Measurements from ENCODE around the gene OR5B21.

Gene OR5B21

DNA sequence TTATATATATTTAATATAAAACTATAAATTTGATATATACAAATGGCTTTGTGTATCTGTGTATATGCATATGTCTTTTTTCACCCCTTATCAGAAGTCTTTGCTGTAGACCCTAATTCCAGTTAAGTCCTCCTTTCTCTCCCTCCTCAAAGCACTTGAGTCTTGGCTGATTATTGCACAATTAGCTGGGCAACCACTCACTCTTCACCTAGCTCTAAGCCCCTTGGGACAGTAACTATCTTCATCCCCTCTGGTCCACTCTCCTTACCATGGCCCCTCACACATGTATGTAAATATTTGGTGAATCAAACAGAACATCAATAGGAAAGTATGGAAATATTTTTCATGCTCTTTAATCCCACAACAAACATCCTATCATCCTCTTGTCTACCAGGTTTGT, 909 bp upstream of the OR5B21 start:
- TF ChIP-seq PATZ1 (CRISPR knock-in tag; IDR thresholded peaks at IDR 0.05; ENCODE audit: borderline replicate concordance) (no peak), TCF4 (CRISPR knock-in tag; IDR thresholded peaks at IDR 0.05; ENCODE audit: borderline replicate concordance) (no peak), OSR1 (CRISPR knock-in tag; IDR thresholded peaks at IDR 0.05) (no peak), ESRRG (CRISPR knock-in tag; IDR thresholded peaks at IDR 0.05) (no peak), ARNTL (CRISPR knock-in tag; IDR thresholded peaks at IDR 0.05; ENCODE audit: borderline replicate concordance, low read depth) (no peak), SNAI2 (CRISPR knock-in tag; IDR thresholded peaks at IDR 0.05) (no peak), ZNF8 (CRISPR knock-in tag; IDR thresholded peaks at IDR 0.05) (no peak), PPARA (CRISPR knock-in tag; IDR thresholded peaks at IDR 0.05; ENCODE audit: borderline replicate concordance) (no peak), BACH2 (CRISPR knock-in tag; IDR thresholded peaks at IDR 0.05; ENCODE audit: borderline replicate concordance) (no peak), TOX (CRISPR knock-in tag; IDR thresholded peaks at IDR 0.05; ENCODE audit: borderline replicate concordance) (no peak)
- TF ChIP-seq, protein P1, sequence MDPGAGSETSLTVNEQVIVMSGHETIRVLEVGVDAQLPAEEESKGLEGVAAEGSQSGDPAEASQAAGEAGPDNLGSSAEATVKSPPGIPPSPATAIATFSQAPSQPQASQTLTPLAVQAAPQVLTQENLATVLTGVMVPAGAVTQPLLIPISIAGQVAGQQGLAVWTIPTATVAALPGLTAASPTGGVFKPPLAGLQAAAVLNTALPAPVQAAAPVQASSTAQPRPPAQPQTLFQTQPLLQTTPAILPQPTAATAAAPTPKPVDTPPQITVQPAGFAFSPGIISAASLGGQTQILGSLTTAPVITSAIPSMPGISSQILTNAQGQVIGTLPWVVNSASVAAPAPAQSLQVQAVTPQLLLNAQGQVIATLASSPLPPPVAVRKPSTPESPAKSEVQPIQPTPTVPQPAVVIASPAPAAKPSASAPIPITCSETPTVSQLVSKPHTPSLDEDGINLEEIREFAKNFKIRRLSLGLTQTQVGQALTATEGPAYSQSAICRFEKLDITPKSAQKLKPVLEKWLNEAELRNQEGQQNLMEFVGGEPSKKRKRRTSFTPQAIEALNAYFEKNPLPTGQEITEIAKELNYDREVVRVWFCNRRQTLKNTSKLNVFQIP (CRISPR knock-in tag; IDR thresholded peaks at IDR 0.05; ENCODE audit: borderline replicate concordance, low read depth) = no peak
- no peak for ATAC-seq

GRCh38 chr11:58507355-58507754, 550 bp downstream of the OR5B21 start:
- ATAC-seq = no peak
- TF ChIP-seq SNAI2 (CRISPR knock-in tag; IDR thresholded peaks at IDR 0.05) (no peak), ARNTL (CRISPR knock-in tag; IDR thresholded peaks at IDR 0.05; ENCODE audit: borderline replicate concordance, low read depth) (no peak), ISL1 (CRISPR knock-in tag; IDR thresholded peaks at IDR 0.05) (no peak), RARB (CRISPR knock-in tag; IDR thresholded peaks at IDR 0.05) (no peak), TCF4 (CRISPR knock-in tag; IDR thresholded peaks at IDR 0.05; ENCODE audit: borderline replicate concordance) (no peak), CSDC2 (CRISPR knock-in tag; IDR thresholded peaks at IDR 0.05) (no peak), BACH2 (CRISPR knock-in tag; IDR thresholded peaks at IDR 0.05; ENCODE audit: borderline replicate concordance) (no peak), ZC3H10 (CRISPR knock-in tag; IDR thresholded peaks at IDR 0.05) (no peak)
- TF ChIP-seq, protein P2, sequence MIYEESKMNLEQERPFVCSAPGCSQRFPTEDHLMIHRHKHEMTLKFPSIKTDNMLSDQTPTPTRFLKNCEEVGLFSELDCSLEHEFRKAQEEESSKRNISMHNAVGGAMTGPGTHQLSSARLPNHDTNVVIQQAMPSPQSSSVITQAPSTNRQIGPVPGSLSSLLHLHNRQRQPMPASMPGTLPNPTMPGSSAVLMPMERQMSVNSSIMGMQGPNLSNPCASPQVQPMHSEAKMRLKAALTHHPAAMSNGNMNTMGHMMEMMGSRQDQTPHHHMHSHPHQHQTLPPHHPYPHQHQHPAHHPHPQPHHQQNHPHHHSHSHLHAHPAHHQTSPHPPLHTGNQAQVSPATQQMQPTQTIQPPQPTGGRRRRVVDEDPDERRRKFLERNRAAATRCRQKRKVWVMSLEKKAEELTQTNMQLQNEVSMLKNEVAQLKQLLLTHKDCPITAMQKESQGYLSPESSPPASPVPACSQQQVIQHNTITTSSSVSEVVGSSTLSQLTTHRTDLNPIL (CRISPR knock-in tag; IDR thresholded peaks at IDR 0.05; ENCODE audit: low read depth) = no peak

- TF ChIP-seq ARNTL (CRISPR knock-in tag; IDR thresholded peaks at IDR 0.05; ENCODE audit: borderline replicate concordance, low read depth) (no peak), TOX (CRISPR knock-in tag; IDR thresholded peaks at IDR 0.05; ENCODE audit: borderline replicate concordance) (no peak), ZNF565 (CRISPR knock-in tag; conservative IDR thresholded peaks at IDR 0.05; ENCODE audit: low read depth) (no peak), TCF4 (CRISPR knock-in tag; IDR thresholded peaks at IDR 0.05; ENCODE audit: borderline replicate concordance) (no peak), GLIS3 (CRISPR knock-in tag; IDR thresholded peaks at IDR 0.05) (no peak), BACH2 (CRISPR knock-in tag; IDR thresholded peaks at IDR 0.05; ENCODE audit: borderline replicate concordance) (no peak), ZNF8 (CRISPR knock-in tag; IDR thresholded peaks at IDR 0.05) (no peak), CSDC2 (CRISPR knock-in tag; IDR thresholded peaks at IDR 0.05) (no peak), RARB (CRISPR knock-in tag; IDR thresholded peaks at IDR 0.05) (no peak), ISL1 (CRISPR knock-in tag; IDR thresholded peaks at IDR 0.05) (no peak)
- TF ChIP-seq, protein P1 (CRISPR knock-in tag; IDR thresholded peaks at IDR 0.05; ENCODE audit: borderline replicate concordance, low read depth) = no peak
- no peak for ATAC-seq
These were observed 970 bp downstream of the OR5B21 start for GRCh38 chr11:58506935-58507334.

- TF ChIP-seq, protein P2 (CRISPR knock-in tag; IDR thresholded peaks at IDR 0.05; ENCODE audit: low read depth) = no peak
- TF ChIP-seq ZC3H10 (CRISPR knock-in tag; IDR thresholded peaks at IDR 0.05) = no peak
- no peak for TF ChIP-seq ZFP3 (CRISPR knock-in tag; IDR thresholded peaks at IDR 0.05)
- no peak for TF ChIP-seq GLIS3 (CRISPR knock-in tag; IDR thresholded peaks at IDR 0.05)
- TF ChIP-seq ZNF8 (CRISPR knock-in tag; IDR thresholded peaks at IDR 0.05) = no peak
- TF ChIP-seq ZNF565 (CRISPR knock-in tag; conservative IDR thresholded peaks at IDR 0.05; ENCODE audit: low read depth) = no peak
- TF ChIP-seq, protein P1 (CRISPR knock-in tag; IDR thresholded peaks at IDR 0.05; ENCODE audit: borderline replicate concordance, low read depth) = no peak
- no peak for TF ChIP-seq PATZ1 (CRISPR knock-in tag; IDR thresholded peaks at IDR 0.05; ENCODE audit: borderline replicate concordance)
- TF ChIP-seq PPARA (CRISPR knock-in tag; IDR thresholded peaks at IDR 0.05; ENCODE audit: borderline replicate concordance) = no peak
- TF ChIP-seq ESRRG (CRISPR knock-in tag; IDR thresholded peaks at IDR 0.05) = no peak
- no peak for TF ChIP-seq BACH2 (CRISPR knock-in tag; IDR thresholded peaks at IDR 0.05; ENCODE audit: borderline replicate concordance)
- TF ChIP-seq, protein P3, sequence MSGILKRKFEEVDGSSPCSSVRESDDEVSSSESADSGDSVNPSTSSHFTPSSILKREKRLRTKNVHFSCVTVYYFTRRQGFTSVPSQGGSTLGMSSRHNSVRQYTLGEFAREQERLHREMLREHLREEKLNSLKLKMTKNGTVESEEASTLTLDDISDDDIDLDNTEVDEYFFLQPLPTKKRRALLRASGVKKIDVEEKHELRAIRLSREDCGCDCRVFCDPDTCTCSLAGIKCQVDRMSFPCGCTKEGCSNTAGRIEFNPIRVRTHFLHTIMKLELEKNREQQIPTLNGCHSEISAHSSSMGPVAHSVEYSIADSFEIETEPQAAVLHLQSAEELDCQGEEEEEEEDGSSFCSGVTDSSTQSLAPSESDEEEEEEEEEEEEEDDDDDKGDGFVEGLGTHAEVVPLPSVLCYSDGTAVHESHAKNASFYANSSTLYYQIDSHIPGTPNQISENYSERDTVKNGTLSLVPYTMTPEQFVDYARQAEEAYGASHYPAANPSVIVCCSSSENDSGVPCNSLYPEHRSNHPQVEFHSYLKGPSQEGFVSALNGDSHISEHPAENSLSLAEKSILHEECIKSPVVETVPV (CRISPR knock-in tag; IDR thresholded peaks at IDR 0.05) = no peak
- ATAC-seq = no peak
These were observed 2.1 kb downstream of the OR5B21 start for GRCh38 chr11:58505849-58506248.
